HUES48 (cell line): ENCODE measurements around the gene ATP6V1F.

Experiments used
- H3K27ac ChIP-seq: one replicate; pipeline ENCODE4 v1.7.0; 2013; ENCODE audit warnings: low read depth, low read length, inconsistent platforms
- H3K27me3 ChIP-seq: 2 replicates; pipeline ENCODE4 v1.6.1; 2013; ENCODE audit warnings: mild to moderate bottlenecking, low read length; ENCODE audit not compliant: control insufficient read depth, insufficient read depth
- H3K36me3 ChIP-seq: 2 replicates; pipeline ENCODE4 v1.6.1; 2013; ENCODE audit warnings: low read length; ENCODE audit not compliant: control insufficient read depth, insufficient read depth
- H3K4me1 ChIP-seq: 2 replicates; pipeline ENCODE4 v1.6.1; 2013; ENCODE audit warnings: mild to moderate bottlenecking, low read length; ENCODE audit not compliant: control insufficient read depth, insufficient read depth
- H3K4me3 ChIP-seq: 2 replicates; pipeline ENCODE4 v1.5.1; 2013; ENCODE audit warnings: mild to moderate bottlenecking, low read depth, low read length
- H3K9ac ChIP-seq: 2 replicates; pipeline ENCODE4 v1.6.1; 2013; ENCODE audit warnings: mild to moderate bottlenecking, low read depth, low read length, moderate library complexity
- H3K9me3 ChIP-seq: 2 replicates; pipeline ENCODE4 v1.6.1; 2013; ENCODE audit warnings: low read length; ENCODE audit not compliant: control insufficient read depth, insufficient read depth

ATP6V1F gene

GRCh38 chr7:128844777-128845311 is 17.8 kb upstream of the ATP6V1F start:
- Histone ChIP-seq H3K27me3 (no peaks in the 10 kb centered on the region), H3K9me3 (no peaks in the 10 kb centered on the region), H3K4me1 (no peaks in the 10 kb centered on the region), H3K36me3 (peaks cover 6% of the 10 kb centered on the region; the same call in 1 of the 2 replicates), H3K9ac (no peak overlapping the region), H3K4me3 (no peak overlapping the region), H3K27ac (no peak overlapping the region)

GRCh38 chr7:128845475-128845874 is 17.2 kb upstream of the ATP6V1F start:
- Histone ChIP-seq H3K4me1 (no peaks in the 10 kb centered on the region), H3K27ac (no peak overlapping the region), H3K27me3 (no peaks in the 10 kb centered on the region), H3K9me3 (no peaks in the 10 kb centered on the region), H3K36me3 (peaks cover 6% of the 10 kb centered on the region; the same call in 1 of the 2 replicates), H3K4me3 (no peak overlapping the region), H3K9ac (no peak overlapping the region)

GRCh38 chr7:128845987-128846386 is 16.7 kb upstream of the ATP6V1F start:
- Histone ChIP-seq H3K27me3 (no peaks in the 10 kb centered on the region), H3K36me3 (peaks cover 6% of the 10 kb centered on the region; the same call in 1 of the 2 replicates), H3K27ac (no peak overlapping the region), H3K9me3 (no peaks in the 10 kb centered on the region), H3K4me1 (no peaks in the 10 kb centered on the region), H3K9ac (no peak overlapping the region), H3K4me3 (no peak overlapping the region)

- Histone ChIP-seq H3K4me3 (no peak overlapping the region), H3K27me3 (no peaks in the 10 kb centered on the region), H3K36me3 (peaks cover 8% of the 10 kb centered on the region; the same call in 1 of the 2 replicates)
Measured at GRCh38 chr7:128846781-128847444, 15.7 kb upstream of the ATP6V1F start.

DNA sequence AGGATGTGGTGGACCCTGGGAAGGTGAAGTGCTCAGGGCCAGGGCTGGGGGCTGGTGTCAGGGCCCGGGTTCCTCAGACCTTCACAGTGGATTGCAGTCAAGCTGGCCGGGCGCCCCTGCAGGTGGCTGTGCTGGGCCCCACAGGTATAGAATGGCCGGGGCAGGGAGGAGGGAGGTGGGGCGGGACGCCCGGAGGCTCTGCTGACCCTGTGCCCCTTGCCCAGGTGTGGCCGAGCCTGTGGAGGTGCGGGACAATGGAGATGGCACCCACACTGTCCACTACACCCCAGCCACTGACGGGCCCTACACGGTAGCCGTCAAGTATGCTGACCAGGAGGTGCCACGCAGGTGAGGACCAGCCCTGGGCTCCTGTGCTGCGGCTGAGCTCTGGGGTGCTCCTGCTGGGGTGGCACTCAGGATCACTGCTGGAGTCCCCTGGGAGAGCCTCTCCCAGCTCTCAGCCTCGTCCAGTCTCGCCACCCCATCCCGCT is 14.9 kb upstream of the ATP6V1F start:
- Histone ChIP-seq H3K36me3 (peaks cover 8% of the 10 kb centered on the region; the same call in 1 of the 2 replicates), H3K9ac (no peak overlapping the region), H3K4me3 (no peak overlapping the region), H3K27me3 (no peaks in the 10 kb centered on the region), H3K27ac (no peak overlapping the region), H3K9me3 (no peaks in the 10 kb centered on the region), H3K4me1 (no peaks in the 10 kb centered on the region)

More at GRCh38 chr7:128846781-128847444, 15.7 kb upstream of the ATP6V1F start:
- Histone ChIP-seq H3K4me1 (no peaks in the 10 kb centered on the region), H3K27ac (no peak overlapping the region), H3K9ac (no peak overlapping the region), H3K9me3 (no peaks in the 10 kb centered on the region)

DNA sequence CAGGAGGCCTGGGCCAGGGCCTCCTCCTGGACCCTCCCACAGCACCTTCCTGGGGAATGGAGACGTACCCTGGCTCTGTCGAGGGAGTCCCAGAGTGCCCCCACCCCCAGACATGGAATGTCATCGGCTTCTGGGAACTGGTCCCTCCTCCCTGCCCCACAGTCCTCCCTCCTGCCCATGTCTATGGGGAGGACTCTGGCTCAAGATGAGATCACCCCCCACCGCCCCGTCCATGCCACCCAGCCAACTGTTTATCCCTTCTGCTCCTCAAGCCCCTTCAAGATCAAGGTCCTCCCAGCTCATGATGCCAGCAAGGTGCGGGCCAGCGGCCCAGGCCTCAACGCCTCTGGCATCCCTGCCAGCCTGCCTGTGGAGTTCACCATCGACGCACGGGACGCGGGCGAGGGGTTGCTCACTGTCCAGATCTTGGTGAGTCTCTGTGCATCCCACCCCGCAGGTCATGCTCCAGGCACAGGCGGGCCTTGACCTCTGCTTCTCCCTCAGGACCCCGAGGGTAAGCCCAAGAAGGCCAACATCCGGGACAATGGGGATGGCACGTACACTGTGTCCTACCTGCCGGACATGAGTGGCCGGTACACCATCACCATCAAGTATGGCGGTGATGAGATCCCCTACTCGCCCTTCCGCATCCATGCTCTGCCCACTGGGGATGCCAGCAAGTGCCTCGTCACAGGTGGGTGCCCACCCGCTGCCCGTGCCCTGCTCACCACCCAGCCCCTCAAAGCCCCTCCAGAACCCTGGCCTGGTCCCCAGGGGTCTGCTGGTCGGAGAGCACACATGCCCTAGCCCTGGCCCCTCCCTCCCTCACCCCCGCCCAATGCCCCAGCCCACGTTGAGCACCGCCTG is 14.1 kb upstream of the ATP6V1F start:
- Histone ChIP-seq H3K27me3 (no peaks in the 10 kb centered on the region), H3K9ac (no peak overlapping the region), H3K4me1 (no peaks in the 10 kb centered on the region), H3K27ac (no peak overlapping the region), H3K4me3 (no peak overlapping the region), H3K36me3 (peaks cover 8% of the 10 kb centered on the region; the same call in 1 of the 2 replicates), H3K9me3 (no peaks in the 10 kb centered on the region)

DNA sequence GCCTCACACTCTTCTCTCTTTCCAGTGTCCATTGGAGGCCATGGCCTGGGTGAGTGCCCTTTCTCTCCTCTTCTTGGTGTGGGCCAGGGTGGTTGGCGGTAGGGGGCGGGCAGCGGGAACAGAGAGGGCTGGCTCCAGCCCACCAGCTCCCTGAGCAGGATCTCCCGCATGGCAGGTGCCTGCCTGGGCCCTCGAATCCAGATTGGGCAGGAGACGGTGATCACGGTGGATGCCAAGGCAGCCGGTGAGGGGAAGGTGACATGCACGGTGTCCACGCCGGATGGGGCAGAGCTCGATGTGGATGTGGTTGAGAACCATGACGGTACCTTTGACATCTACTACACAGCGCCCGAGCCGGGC is 13.5 kb upstream of the ATP6V1F start:
- no peaks in the 10 kb centered on the region for H3K4me1 ChIP-seq
- H3K27me3 ChIP-seq: no peaks in the 10 kb centered on the region
- H3K4me3 ChIP-seq: no peak overlapping the region
- no peak overlapping the region for H3K27ac ChIP-seq
- H3K9ac ChIP-seq: no peak overlapping the region
- no peaks in the 10 kb centered on the region for H3K9me3 ChIP-seq
- peaks cover 8% of the 10 kb centered on the region; the same call in 1 of the 2 replicates for H3K36me3 ChIP-seq

DNA sequence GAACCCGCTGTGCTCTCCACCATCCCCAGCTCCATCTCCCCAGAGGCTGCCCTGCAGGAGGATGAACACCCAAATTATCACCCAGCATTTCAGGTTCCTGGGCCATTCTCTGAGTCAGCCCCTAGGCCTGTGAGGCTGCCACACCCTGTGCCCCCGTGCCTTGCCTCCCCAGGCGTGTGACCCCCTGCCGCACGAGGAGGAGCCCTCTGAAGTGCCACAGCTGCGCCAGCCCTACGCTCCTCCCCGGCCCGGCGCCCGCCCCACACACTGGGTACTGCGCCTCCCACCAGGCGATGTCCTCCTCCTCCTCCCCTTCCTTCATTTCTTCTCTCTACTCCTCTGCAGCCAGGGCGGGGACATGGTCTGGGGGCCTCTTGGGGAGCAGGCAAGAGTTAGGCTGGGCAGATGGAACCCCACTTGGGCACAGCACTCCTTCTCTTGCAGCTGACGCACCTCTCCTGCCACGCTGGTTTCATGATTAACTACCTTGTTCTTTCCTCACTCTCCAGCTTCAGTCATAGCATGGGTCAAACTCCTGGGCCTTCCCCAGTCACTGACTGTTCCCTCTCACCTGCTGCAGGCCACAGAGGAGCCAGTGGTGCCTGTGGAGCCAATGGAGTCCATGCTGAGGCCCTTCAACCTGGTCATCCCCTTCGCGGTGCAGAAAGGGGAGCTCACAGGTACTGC is 12.7 kb upstream of the ATP6V1F start:
- H3K4me1 ChIP-seq: no peaks in the 10 kb centered on the region
- no peak overlapping the region for H3K9ac ChIP-seq
- H3K9me3 ChIP-seq: no peaks in the 10 kb centered on the region
- no peak overlapping the region for H3K27ac ChIP-seq
- H3K27me3 ChIP-seq: no peaks in the 10 kb centered on the region
- no peak overlapping the region for H3K4me3 ChIP-seq
- peaks cover 5% of the 10 kb centered on the region; the same call in 1 of the 2 replicates for H3K36me3 ChIP-seq

GRCh38 chr7:128852537-128853254 is 10.0 kb upstream of the ATP6V1F start:
- Histone ChIP-seq H3K27me3 (no peaks in the 10 kb centered on the region), H3K9ac (no peak overlapping the region), H3K4me1 (no peaks in the 10 kb centered on the region), H3K4me3 (no peak overlapping the region), H3K27ac (no peak overlapping the region), H3K9me3 (no peaks in the 10 kb centered on the region), H3K36me3 (peaks cover 2% of the 10 kb centered on the region; the same call in 1 of the 2 replicates)

DNA sequence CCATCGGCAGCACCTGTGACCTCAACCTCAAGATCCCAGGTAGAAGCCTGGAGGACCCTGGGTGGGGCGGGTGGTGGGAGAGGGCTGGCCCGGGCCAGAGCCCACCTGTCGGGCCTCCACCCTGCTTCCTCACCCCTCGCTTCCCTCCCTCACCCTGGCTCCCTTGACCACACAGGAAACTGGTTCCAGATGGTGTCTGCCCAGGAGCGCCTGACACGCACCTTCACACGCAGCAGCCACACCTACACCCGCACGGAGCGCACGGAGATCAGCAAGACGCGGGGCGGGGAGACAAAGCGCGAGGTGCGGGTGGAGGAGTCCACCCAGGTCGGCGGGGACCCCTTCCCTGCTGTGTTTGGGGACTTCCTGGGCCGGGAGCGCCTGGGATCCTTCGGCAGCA is 8.9 kb upstream of the ATP6V1F start:
- H3K9ac ChIP-seq: no peak overlapping the region
- H3K36me3 ChIP-seq: 0 out of 2 replicates have a peak, but pooled peaks cover 2% of the 10 kb centered on the region
- H3K27ac ChIP-seq: no peak overlapping the region

More for the DNA sequence above, 8.9 kb upstream of the ATP6V1F start:
- no peaks in the 10 kb centered on the region for H3K4me1 ChIP-seq
- H3K27me3 ChIP-seq: no peaks in the 10 kb centered on the region
- no peak overlapping the region for H3K4me3 ChIP-seq
- no peaks in the 10 kb centered on the region for H3K9me3 ChIP-seq
